Activated CD8-positive, alpha-beta memory T cell treated with anti-CD3 and anti-CD28 coated beads for 24 hours (primary cell): ENCODE results near the gene KCNJ12.
"Not testable (repeated sequence)": the region's sequence is repeated elsewhere in the genome, so short reads cannot be mapped to it uniquely, and the experiment has no call there.

ENCODE experiments used
- DNase-seq: peaks from one replicate; pipeline ENCODE4 v3.0.0-alpha.2; 2020

Gene KCNJ12

GRCh38 chr17:21376081-21376758, at the start of gene KCNJ12:
Gene KCNJ12, plus strand, starts transcription at chr17:21376357. Its CDS starts 38,986 bp downstream, at chr17:21415343.
- DNase-seq: no peak

- DNase-seq: not testable (repeated sequence)
Measured at GRCh38 chr17:21327921-21328320, 48.2 kb upstream of the KCNJ12 start.

- DNase-seq: not testable (repeated sequence)
Measured at GRCh38 chr17:21328778-21329177, 47.4 kb upstream of the KCNJ12 start.

GRCh38 chr17:21330436-21331160, 45.6 kb upstream of the KCNJ12 start:
- DNase-seq: no peak

- not testable (repeated sequence) for DNase-seq
Measured at GRCh38 chr17:21336541-21337294, 39.4 kb upstream of the KCNJ12 start.

- DNase-seq: not testable (repeated sequence)
Measured at GRCh38 chr17:21337981-21338625, 38.1 kb upstream of the KCNJ12 start.

- no peak for DNase-seq
Measured at GRCh38 chr17:21339011-21339410, 37.1 kb upstream of the KCNJ12 start.

GRCh38 chr17:21339571-21339970, 36.6 kb upstream of the KCNJ12 start:
- DNase-seq: not testable (repeated sequence)

GRCh38 chr17:21340407-21340806, 35.8 kb upstream of the KCNJ12 start:
- DNase-seq: not testable (repeated sequence)

GRCh38 chr17:21341279-21341678, 34.9 kb upstream of the KCNJ12 start:
- not testable (repeated sequence) for DNase-seq

- not testable (repeated sequence) for DNase-seq
Measured at GRCh38 chr17:21341925-21342540, 34.1 kb upstream of the KCNJ12 start.

- DNase-seq: not testable (repeated sequence)
Measured at GRCh38 chr17:21343061-21343949, 32.9 kb upstream of the KCNJ12 start.

- not testable (repeated sequence) for DNase-seq
Measured at GRCh38 chr17:21344801-21345200, 31.4 kb upstream of the KCNJ12 start.

GRCh38 chr17:21345236-21345635, 30.9 kb upstream of the KCNJ12 start:
- no peak for DNase-seq

GRCh38 chr17:21346107-21346506, 30.1 kb upstream of the KCNJ12 start:
- not testable (repeated sequence) for DNase-seq

- not testable (repeated sequence) for DNase-seq
Measured at GRCh38 chr17:21346651-21347250, 29.4 kb upstream of the KCNJ12 start.

- DNase-seq: not testable (repeated sequence)
Measured at GRCh38 chr17:21347660-21348059, 28.5 kb upstream of the KCNJ12 start.

GRCh38 chr17:21348081-21348925, 27.9 kb upstream of the KCNJ12 start:
- not testable (repeated sequence) for DNase-seq

- DNase-seq: not testable (repeated sequence)
Measured at GRCh38 chr17:21348926-21349261, 27.3 kb upstream of the KCNJ12 start.
